ENCODE results near the gene UGT1A6. TPM values are rescaled to one million over a fixed set of nuclear protein-coding genes. Genes with fewer than 3 reads are reported as not detected.

UGT1A6 gene
- total RNA-seq, 1 experiment from 2014 or later: not detected

DNA sequence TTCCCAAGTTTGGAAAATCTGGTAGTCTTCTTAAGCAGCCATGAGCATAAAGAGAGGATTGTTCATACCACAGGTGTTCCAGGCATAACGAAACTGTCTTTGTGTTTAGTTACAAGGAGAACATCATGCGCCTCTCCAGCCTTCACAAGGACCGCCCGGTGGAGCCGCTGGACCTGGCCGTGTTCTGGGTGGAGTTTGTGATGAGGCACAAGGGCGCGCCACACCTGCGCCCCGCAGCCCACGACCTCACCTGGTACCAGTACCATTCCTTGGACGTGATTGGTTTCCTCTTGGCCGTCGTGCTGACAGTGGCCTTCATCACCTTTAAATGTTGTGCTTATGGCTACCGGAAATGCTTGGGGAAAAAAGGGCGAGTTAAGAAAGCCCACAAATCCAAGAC lies 79.5 kb downstream of the UGT1A6 start:
- CTCF ChIA-PET: no interaction called here
- Mint-ChIP-seq H3K4me1 (peaks cover 3% of the 10 kb centered on the region), H3K27ac (no peak overlapping the region), H3K9me3 (peaks cover 24% of the 10 kb centered on the region), H3K4me3 (no peak overlapping the region), H3K36me3 (peaks cover 8% of the 10 kb centered on the region), H3K27me3 (ENCODE audit: low read depth) (no peaks in the 10 kb centered on the region; the same call in 1 of the 2 replicates)
- TF ChIP-seq ZNF416 (CRISPR knock-in tag; IDR thresholded peaks at IDR 0.05) (no peak), NR3C1 (CRISPR knock-in tag; conservative IDR thresholded peaks at IDR 0.05; ENCODE audit: low read depth) (no peak), SMAD3 (CRISPR knock-in tag; IDR thresholded peaks at IDR 0.05; ENCODE audit: borderline replicate concordance) (no peak), FOXK1 (CRISPR knock-in tag; IDR thresholded peaks at IDR 0.05) (no peak), CREM (CRISPR knock-in tag; IDR thresholded peaks at IDR 0.05) (no peak), ESRRA (CRISPR knock-in tag; IDR thresholded peaks at IDR 0.05; ENCODE audit: borderline replicate concordance) (no peak)
- TF ChIP-seq, protein P1, sequence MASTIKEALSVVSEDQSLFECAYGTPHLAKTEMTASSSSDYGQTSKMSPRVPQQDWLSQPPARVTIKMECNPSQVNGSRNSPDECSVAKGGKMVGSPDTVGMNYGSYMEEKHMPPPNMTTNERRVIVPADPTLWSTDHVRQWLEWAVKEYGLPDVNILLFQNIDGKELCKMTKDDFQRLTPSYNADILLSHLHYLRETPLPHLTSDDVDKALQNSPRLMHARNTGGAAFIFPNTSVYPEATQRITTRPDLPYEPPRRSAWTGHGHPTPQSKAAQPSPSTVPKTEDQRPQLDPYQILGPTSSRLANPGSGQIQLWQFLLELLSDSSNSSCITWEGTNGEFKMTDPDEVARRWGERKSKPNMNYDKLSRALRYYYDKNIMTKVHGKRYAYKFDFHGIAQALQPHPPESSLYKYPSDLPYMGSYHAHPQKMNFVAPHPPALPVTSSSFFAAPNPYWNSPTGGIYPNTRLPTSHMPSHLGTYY (CRISPR knock-in tag; IDR thresholded peaks at IDR 0.05): no peak
- TF ChIP-seq, protein P2, sequence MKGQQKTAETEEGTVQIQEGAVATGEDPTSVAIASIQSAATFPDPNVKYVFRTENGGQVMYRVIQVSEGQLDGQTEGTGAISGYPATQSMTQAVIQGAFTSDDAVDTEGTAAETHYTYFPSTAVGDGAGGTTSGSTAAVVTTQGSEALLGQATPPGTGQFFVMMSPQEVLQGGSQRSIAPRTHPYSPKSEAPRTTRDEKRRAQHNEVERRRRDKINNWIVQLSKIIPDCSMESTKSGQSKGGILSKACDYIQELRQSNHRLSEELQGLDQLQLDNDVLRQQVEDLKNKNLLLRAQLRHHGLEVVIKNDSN (CRISPR knock-in tag; IDR thresholded peaks at IDR 0.05): no peak
- no peak for DNase-seq (ENCODE audit: low spot score)
- POLR2A ChIA-PET: no interaction called here
- ATAC-seq: no peak

DNA sequence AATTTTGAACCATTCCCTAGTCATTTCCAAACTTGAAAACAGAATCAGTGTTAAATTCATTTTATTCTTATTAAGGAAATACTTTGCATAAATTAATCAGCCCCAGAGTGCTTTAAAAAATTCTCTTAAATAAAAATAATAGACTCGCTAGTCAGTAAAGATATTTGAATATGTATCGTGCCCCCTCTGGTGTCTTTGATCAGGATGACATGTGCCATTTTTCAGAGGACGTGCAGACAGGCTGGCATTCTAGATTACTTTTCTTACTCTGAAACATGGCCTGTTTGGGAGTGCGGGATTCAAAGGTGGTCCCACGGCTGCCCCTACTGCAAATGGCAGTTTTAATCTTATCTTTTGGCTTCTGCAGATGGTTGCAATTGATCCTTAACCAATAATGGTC lies 79.9 kb downstream of the UGT1A6 start:
- H3K4me1 Mint-ChIP-seq: peaks cover 3% of the 10 kb centered on the region
- no peak for TF ChIP-seq ZNF263 (CRISPR knock-in tag; IDR thresholded peaks at IDR 0.05; ENCODE audit: low read depth)
- TF ChIP-seq, protein P3, sequence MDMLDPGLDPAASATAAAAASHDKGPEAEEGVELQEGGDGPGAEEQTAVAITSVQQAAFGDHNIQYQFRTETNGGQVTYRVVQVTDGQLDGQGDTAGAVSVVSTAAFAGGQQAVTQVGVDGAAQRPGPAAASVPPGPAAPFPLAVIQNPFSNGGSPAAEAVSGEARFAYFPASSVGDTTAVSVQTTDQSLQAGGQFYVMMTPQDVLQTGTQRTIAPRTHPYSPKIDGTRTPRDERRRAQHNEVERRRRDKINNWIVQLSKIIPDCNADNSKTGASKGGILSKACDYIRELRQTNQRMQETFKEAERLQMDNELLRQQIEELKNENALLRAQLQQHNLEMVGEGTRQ (CRISPR knock-in tag; IDR thresholded peaks at IDR 0.05): no peak
- no peak for TF ChIP-seq NFYB (CRISPR knock-in tag; conservative IDR thresholded peaks at IDR 0.05; ENCODE audit: low read depth)
- TF ChIP-seq ELF4 (CRISPR knock-in tag; IDR thresholded peaks at IDR 0.05; ENCODE audit: low read depth): no peak
- TF ChIP-seq TEAD1 (CRISPR knock-in tag; IDR thresholded peaks at IDR 0.05): no peak
- TF ChIP-seq, protein P4, sequence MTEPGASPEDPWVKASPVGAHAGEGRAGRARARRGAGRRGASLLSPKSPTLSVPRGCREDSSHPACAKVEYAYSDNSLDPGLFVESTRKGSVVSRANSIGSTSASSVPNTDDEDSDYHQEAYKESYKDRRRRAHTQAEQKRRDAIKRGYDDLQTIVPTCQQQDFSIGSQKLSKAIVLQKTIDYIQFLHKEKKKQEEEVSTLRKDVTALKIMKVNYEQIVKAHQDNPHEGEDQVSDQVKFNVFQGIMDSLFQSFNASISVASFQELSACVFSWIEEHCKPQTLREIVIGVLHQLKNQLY (CRISPR knock-in tag; IDR thresholded peaks at IDR 0.05): no peak
- no peak for TF ChIP-seq TP53 (CRISPR knock-in tag; IDR thresholded peaks at IDR 0.05)
- TF ChIP-seq, protein P5, sequence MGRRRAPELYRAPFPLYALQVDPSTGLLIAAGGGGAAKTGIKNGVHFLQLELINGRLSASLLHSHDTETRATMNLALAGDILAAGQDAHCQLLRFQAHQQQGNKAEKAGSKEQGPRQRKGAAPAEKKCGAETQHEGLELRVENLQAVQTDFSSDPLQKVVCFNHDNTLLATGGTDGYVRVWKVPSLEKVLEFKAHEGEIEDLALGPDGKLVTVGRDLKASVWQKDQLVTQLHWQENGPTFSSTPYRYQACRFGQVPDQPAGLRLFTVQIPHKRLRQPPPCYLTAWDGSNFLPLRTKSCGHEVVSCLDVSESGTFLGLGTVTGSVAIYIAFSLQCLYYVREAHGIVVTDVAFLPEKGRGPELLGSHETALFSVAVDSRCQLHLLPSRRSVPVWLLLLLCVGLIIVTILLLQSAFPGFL (CRISPR knock-in tag; IDR thresholded peaks at IDR 0.05; ENCODE audit: borderline replicate concordance): no peak
- no peak for TF ChIP-seq PRRX2 (CRISPR knock-in tag; IDR thresholded peaks at IDR 0.05)
- no peak for TF ChIP-seq ZNF416 (CRISPR knock-in tag; IDR thresholded peaks at IDR 0.05)
- TF ChIP-seq JUN (CRISPR knock-in tag; IDR thresholded peaks at IDR 0.05): no peak
- H3K4me3 Mint-ChIP-seq: no peak overlapping the region
- H3K27ac Mint-ChIP-seq: no peak overlapping the region
- DNase-seq (ENCODE audit: low spot score) (no peak), ATAC-seq (no peak)
- peaks cover 27% of the 10 kb centered on the region for H3K9me3 Mint-ChIP-seq
- POLR2A ChIA-PET: no interaction called here
- no peaks in the 10 kb centered on the region; the same call in 1 of the 2 replicates for H3K27me3 Mint-ChIP-seq (ENCODE audit: low read depth)
- H3K36me3 Mint-ChIP-seq: peaks cover 8% of the 10 kb centered on the region
- CTCF ChIA-PET: no interaction called here

DNA sequence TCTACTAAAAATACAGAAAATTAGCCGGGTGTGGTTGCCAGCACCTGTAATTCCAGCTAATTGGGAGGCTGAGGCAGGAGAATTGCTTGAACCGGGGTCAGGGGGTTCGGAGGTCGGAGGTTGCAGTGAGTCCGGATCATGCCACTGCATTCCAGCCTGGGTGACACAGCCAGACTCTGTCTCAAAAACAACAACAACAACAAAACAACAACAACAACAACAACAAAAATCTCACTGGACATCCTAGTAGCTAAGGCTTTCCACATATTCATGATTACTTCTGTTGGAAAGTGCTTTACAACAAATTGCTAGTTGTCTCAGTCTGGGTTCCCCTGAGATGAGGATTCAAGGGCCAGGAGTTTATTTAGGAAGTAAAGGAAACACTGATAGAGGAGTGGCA lies 81.2 kb downstream of the UGT1A6 start:
- no peak for ATAC-seq
- ChIA-PET CTCF (no interaction called here), POLR2A (no interaction called here)
- no peak for DNase-seq (ENCODE audit: low spot score)
- H3K4me1 Mint-ChIP-seq: no peaks in the 10 kb centered on the region
- H3K27me3 Mint-ChIP-seq (ENCODE audit: low read depth): no peaks in the 10 kb centered on the region; the same call in 1 of the 2 replicates
- H3K4me3 Mint-ChIP-seq: no peak overlapping the region
- H3K27ac Mint-ChIP-seq: no peak overlapping the region
- peaks cover 8% of the 10 kb centered on the region for H3K36me3 Mint-ChIP-seq
- H3K9me3 Mint-ChIP-seq: peaks cover 38% of the 10 kb centered on the region
- TF ChIP-seq MYBL2 (CRISPR knock-in tag; IDR thresholded peaks at IDR 0.05) (no peak), TCF7 (CRISPR knock-in tag; IDR thresholded peaks at IDR 0.05; ENCODE audit: low read depth) (no peak), NR2C2 (CRISPR knock-in tag; IDR thresholded peaks at IDR 0.05) (no peak), CREB1 (CRISPR knock-in tag; IDR thresholded peaks at IDR 0.05) (no peak), TEAD1 (CRISPR knock-in tag; IDR thresholded peaks at IDR 0.05) (no peak)
- TF ChIP-seq, protein P6, sequence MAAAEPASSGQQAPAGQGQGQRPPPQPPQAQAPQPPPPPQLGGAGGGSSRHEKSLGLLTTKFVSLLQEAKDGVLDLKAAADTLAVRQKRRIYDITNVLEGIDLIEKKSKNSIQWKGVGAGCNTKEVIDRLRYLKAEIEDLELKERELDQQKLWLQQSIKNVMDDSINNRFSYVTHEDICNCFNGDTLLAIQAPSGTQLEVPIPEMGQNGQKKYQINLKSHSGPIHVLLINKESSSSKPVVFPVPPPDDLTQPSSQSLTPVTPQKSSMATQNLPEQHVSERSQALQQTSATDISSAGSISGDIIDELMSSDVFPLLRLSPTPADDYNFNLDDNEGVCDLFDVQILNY (CRISPR knock-in tag; IDR thresholded peaks at IDR 0.05): no peak
- TF ChIP-seq, protein P7, sequence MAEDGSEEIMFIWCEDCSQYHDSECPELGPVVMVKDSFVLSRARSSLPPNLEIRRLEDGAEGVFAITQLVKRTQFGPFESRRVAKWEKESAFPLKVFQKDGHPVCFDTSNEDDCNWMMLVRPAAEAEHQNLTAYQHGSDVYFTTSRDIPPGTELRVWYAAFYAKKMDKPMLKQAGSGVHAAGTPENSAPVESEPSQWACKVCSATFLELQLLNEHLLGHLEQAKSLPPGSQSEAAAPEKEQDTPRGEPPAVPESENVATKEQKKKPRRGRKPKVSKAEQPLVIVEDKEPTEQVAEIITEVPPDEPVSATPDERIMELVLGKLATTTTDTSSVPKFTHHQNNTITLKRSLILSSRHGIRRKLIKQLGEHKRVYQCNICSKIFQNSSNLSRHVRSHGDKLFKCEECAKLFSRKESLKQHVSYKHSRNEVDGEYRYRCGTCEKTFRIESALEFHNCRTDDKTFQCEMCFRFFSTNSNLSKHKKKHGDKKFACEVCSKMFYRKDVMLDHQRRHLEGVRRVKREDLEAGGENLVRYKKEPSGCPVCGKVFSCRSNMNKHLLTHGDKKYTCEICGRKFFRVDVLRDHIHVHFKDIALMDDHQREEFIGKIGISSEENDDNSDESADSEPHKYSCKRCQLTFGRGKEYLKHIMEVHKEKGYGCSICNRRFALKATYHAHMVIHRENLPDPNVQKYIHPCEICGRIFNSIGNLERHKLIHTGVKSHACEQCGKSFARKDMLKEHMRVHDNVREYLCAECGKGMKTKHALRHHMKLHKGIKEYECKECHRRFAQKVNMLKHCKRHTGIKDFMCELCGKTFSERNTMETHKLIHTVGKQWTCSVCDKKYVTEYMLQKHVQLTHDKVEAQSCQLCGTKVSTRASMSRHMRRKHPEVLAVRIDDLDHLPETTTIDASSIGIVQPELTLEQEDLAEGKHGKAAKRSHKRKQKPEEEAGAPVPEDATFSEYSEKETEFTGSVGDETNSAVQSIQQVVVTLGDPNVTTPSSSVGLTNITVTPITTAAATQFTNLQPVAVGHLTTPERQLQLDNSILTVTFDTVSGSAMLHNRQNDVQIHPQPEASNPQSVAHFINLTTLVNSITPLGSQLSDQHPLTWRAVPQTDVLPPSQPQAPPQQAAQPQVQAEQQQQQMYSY (CRISPR knock-in tag; IDR thresholded peaks at IDR 0.05): no peak
